Neural cell (in vitro differentiated cells): ENCODE data around the gene EHMT1. TPM values are rescaled to one million over a fixed set of nuclear protein-coding genes. Genes with fewer than 3 reads are reported as not detected.

Experiments used
- H2AFZ ChIP-seq: fragments of 200-600, 300-800 bp; sonication (generic), shearing (Covaris generic); 2 replicates; pipeline ENCODE4 v1.6.0; 2014; ENCODE audit warnings: low read depth, mild to moderate bottlenecking, antibody characterized with exemption, low read length, moderate library complexity
- H3F3A ChIP-seq: fragments of 200-600 bp; shearing (Covaris generic); 2 replicates; pipeline ENCODE4 v1.6.1; 2016; ENCODE audit warnings: mild to moderate bottlenecking, moderate library complexity, mixed read lengths, antibody characterized with exemption, low read length; ENCODE audit not compliant: insufficient read depth, poor library complexity, severe bottlenecking
- H3K27ac ChIP-seq: fragments of 200-600, 300-800 bp; sonication (generic), shearing (Covaris generic); 2 replicates; pipeline ENCODE4 v1.5.1; 2014; ENCODE audit warnings: mild to moderate bottlenecking, low read length, moderate library complexity
- H3K27me3 ChIP-seq: fragments of 300-800, 200-600 bp; sonication (generic), shearing (Covaris generic); 2 replicates; pipeline ENCODE4 v1.6.0; 2014; ENCODE audit warnings: mild to moderate bottlenecking, low read depth, low read length, moderate library complexity; ENCODE audit not compliant: insufficient read depth
- H3K36me3 ChIP-seq: fragments of 300-800, 200-600 bp; sonication (generic), shearing (Covaris generic); 2 replicates; pipeline ENCODE4 v1.5.1; 2014; ENCODE audit warnings: mild to moderate bottlenecking, antibody characterized with exemption, low read length, moderate library complexity; ENCODE audit not compliant: insufficient read depth
- H3K4me2 ChIP-seq: fragments of 300-800, 200-600 bp; sonication (generic), shearing (Covaris generic); 2 replicates; pipeline ENCODE4 v1.6.0; 2014; ENCODE audit warnings: mild to moderate bottlenecking, low read length
- H3K4me3 ChIP-seq: fragments of 300-800, 200-600 bp; sonication (generic), shearing (Covaris generic); 2 replicates; pipeline ENCODE4 v1.5.1; 2014; ENCODE audit warnings: mild to moderate bottlenecking, low read length, moderate library complexity
- H3K79me2 ChIP-seq: fragments of 200-600 bp; shearing (Covaris generic); replicated peaks from 2 replicates; pipeline ENCODE4 v1.6.0; 2014; ENCODE audit warnings: mild to moderate bottlenecking, low read length, moderate library complexity; ENCODE audit not compliant: insufficient read depth
- H3K9ac ChIP-seq: fragments of 300-800, 200-600 bp; sonication (generic), shearing (Covaris generic); 2 replicates; pipeline ENCODE4 v1.6.1; 2016; ENCODE audit warnings: mild to moderate bottlenecking, low read length, mixed read lengths
- H3K9me2 ChIP-seq: fragments of 200-600 bp; shearing (Covaris generic); 2 replicates; pipeline ENCODE4 v1.6.1; 2016; ENCODE audit warnings: mild to moderate bottlenecking, low read length, mixed read lengths; ENCODE audit not compliant: insufficient read depth
- H3K9me3 ChIP-seq: fragments of 200-600, 300-800 bp; sonication (generic), shearing (Covaris generic); 2 replicates; pipeline ENCODE4 v1.6.1; 2016; ENCODE audit warnings: mild to moderate bottlenecking, mixed run types, low read length, moderate library complexity, mixed read lengths
- H4K20me1 ChIP-seq: fragments of 200-600 bp; shearing (Covaris generic); 2 replicates; pipeline ENCODE4 v1.6.1; 2016; ENCODE audit warnings: mild to moderate bottlenecking, mixed run types; ENCODE audit not compliant: insufficient read depth
- EP300 ChIP-seq: fragments of 450-650 bp; conservative IDR thresholded peaks from 2 replicates; pipeline ENCODE4 v1.6.1; 2014; ENCODE audit warnings: antibody characterized with exemption, mild to moderate bottlenecking, moderate library complexity; ENCODE audit not compliant: poor library complexity, severe bottlenecking
- EZH2 ChIP-seq: fragments of 200-600, 300-800 bp; shearing (Covaris generic), sonication (generic); IDR thresholded peaks from 2 replicates; pipeline ENCODE4 v1.6.1; 2014; ENCODE audit warnings: antibody characterized with exemption, low read length, borderline replicate concordance, mild to moderate bottlenecking; ENCODE audit not compliant: insufficient read depth, poor library complexity, severe bottlenecking
- MXI1 ChIP-seq: fragments of 450-650 bp; conservative IDR thresholded peaks from 2 replicates; pipeline ENCODE4 v1.6.1; 2014; ENCODE audit warnings: antibody characterized with exemption, mild to moderate bottlenecking; ENCODE audit not compliant: poor library complexity, severe bottlenecking
- POLR2AphosphoS5 ChIP-seq: IDR thresholded peaks from 2 replicates; pipeline ENCODE4 v1.6.1; 2012
- RAD21 ChIP-seq: fragments of 450-650 bp; conservative IDR thresholded peaks from 2 replicates; pipeline ENCODE4 v1.6.1; 2014; ENCODE audit warnings: antibody characterized with exemption, mild to moderate bottlenecking, moderate library complexity
- SMC3 ChIP-seq: fragments of 450-650 bp; conservative IDR thresholded peaks from 2 replicates; pipeline ENCODE4 v1.6.1; 2014; ENCODE audit warnings: antibody characterized with exemption, mild to moderate bottlenecking, moderate library complexity; ENCODE audit not compliant: poor library complexity
- TAF1 ChIP-seq: IDR thresholded peaks from 2 replicates; pipeline ENCODE4 v1.6.1; 2012; ENCODE audit warnings: low read depth
- polyA plus RNA-seq: library from polyadenylated mRNA; depleted of rRNA; stranded (reverse); fragments of >200 nt; gene quantifications from 2 replicates; pipeline ENCODE4 v1.2.3, GENCODE V29; 2014
- TF ChIP-seq, protein P1 (sequence below): fragments of 450-650 bp; IDR thresholded peaks from 2 replicates; pipeline ENCODE4 v1.5.1; 2014; ENCODE audit warnings: antibody characterized with exemption, mild to moderate bottlenecking, moderate library complexity; ENCODE audit not compliant: poor library complexity, severe bottlenecking
- TF ChIP-seq, protein P2 (sequence below): IDR thresholded peaks from 2 replicates; pipeline ENCODE4 v1.6.1; 2012; ENCODE audit warnings: borderline replicate concordance

The EHMT1 gene
- polyA plus RNA-seq, 1 donor from 2014 or later, result 53.0 TPM

DNA sequence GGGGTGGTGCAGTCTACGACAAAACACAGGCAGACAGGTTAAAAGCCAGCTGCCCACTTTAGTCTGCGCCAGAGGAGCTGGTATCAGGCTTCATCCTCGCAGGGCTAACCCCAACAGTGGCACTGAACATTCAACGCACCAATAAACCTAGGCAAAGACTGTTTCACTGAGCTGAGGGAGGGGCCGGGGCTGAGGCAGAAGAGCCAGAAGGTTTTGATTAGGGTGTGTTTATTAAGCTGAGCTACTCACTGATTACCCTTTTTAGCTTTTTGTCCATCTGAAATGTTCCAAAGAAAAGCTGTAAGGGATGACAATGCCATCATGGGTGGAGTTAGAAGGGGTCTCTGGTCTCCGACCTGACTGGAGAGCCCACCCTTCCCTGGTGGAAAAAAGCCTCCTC lies 29.9 kb upstream of the EHMT1 start:
- H3K4me2 ChIP-seq, result no peak overlapping the region
- H3K9me3 ChIP-seq, result no peaks in the 10 kb centered on the region
- peak overlapping the region; percentile 72 for H3K9ac ChIP-seq
- H3K27me3 ChIP-seq, result no peaks in the 10 kb centered on the region
- H3F3A ChIP-seq, result no peaks in the 10 kb centered on the region
- H3K9me2 ChIP-seq, result no peaks in the 10 kb centered on the region
- peak overlapping the region; percentile 90 for H3K4me3 ChIP-seq
- TF ChIP-seq SMC3 (no peak), RAD21 (no peak), POLR2AphosphoS5 (no peak), TAF1 (no peak), MXI1 (no peak), EP300 (no peak), EZH2 (no peak)
- TF ChIP-seq, protein P1, sequence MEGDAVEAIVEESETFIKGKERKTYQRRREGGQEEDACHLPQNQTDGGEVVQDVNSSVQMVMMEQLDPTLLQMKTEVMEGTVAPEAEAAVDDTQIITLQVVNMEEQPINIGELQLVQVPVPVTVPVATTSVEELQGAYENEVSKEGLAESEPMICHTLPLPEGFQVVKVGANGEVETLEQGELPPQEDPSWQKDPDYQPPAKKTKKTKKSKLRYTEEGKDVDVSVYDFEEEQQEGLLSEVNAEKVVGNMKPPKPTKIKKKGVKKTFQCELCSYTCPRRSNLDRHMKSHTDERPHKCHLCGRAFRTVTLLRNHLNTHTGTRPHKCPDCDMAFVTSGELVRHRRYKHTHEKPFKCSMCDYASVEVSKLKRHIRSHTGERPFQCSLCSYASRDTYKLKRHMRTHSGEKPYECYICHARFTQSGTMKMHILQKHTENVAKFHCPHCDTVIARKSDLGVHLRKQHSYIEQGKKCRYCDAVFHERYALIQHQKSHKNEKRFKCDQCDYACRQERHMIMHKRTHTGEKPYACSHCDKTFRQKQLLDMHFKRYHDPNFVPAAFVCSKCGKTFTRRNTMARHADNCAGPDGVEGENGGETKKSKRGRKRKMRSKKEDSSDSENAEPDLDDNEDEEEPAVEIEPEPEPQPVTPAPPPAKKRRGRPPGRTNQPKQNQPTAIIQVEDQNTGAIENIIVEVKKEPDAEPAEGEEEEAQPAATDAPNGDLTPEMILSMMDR, result no peak
- TF ChIP-seq, protein P2, sequence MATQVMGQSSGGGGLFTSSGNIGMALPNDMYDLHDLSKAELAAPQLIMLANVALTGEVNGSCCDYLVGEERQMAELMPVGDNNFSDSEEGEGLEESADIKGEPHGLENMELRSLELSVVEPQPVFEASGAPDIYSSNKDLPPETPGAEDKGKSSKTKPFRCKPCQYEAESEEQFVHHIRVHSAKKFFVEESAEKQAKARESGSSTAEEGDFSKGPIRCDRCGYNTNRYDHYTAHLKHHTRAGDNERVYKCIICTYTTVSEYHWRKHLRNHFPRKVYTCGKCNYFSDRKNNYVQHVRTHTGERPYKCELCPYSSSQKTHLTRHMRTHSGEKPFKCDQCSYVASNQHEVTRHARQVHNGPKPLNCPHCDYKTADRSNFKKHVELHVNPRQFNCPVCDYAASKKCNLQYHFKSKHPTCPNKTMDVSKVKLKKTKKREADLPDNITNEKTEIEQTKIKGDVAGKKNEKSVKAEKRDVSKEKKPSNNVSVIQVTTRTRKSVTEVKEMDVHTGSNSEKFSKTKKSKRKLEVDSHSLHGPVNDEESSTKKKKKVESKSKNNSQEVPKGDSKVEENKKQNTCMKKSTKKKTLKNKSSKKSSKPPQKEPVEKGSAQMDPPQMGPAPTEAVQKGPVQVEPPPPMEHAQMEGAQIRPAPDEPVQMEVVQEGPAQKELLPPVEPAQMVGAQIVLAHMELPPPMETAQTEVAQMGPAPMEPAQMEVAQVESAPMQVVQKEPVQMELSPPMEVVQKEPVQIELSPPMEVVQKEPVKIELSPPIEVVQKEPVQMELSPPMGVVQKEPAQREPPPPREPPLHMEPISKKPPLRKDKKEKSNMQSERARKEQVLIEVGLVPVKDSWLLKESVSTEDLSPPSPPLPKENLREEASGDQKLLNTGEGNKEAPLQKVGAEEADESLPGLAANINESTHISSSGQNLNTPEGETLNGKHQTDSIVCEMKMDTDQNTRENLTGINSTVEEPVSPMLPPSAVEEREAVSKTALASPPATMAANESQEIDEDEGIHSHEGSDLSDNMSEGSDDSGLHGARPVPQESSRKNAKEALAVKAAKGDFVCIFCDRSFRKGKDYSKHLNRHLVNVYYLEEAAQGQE, result no peak
- no peak overlapping the region for H3K27ac ChIP-seq
- H2AFZ ChIP-seq, result no peak overlapping the region
- no peaks in the 10 kb centered on the region for H3K36me3 ChIP-seq
- H3K79me2 ChIP-seq, result peaks cover 11% of the 10 kb centered on the region
- no peaks in the 10 kb centered on the region for H4K20me1 ChIP-seq

DNA sequence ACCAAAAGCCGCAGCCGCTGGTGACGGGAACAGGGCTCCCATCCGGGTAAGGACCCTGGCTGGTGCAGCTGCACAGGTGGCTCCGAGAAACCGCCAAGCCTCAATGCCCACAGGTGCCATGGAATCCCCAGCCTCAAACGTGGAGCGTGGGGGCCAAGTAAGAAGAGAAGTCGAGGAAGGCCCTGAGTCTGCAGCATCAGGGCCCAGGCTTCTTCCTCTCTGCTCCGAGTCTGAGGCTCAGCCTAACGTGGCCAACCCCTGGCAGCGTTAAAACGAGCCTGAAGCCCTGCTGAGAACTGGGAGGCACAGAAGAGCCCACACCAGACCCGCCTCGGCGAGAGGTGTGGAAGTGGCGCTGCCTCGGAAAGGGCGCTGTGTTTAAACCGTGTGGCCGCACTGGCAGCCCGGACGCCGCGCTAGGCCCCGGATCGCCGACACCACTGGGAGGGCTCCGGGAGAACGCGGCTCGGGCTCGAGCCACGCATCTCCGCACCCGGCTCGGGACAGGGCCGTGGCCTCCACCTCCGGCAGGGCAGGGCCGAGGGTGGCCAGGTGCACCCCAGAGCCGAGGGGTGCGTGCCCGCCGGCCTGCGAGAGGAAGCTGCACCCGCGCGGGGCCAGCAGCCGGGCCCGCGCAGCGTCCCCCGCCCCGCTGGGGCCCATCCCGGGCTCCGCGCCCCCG lies 29.2 kb upstream of the EHMT1 start:
- H3K36me3 ChIP-seq, result no peaks in the 10 kb centered on the region
- TF ChIP-seq EZH2, result no peak
- no peak for TF ChIP-seq MXI1
- no peak for TF ChIP-seq RAD21
- no peak for TF ChIP-seq TAF1
- TF ChIP-seq, protein P2, result no peak
- TF ChIP-seq POLR2AphosphoS5, result no peak
- TF ChIP-seq, protein P1, result no peak
- TF ChIP-seq SMC3, result no peak
- TF ChIP-seq EP300, result no peak
- H3K9me2 ChIP-seq, result no peaks in the 10 kb centered on the region
- H2AFZ ChIP-seq, result no peak overlapping the region
- peak overlapping the region; percentile 90 for H3K4me3 ChIP-seq
- no peaks in the 10 kb centered on the region for H3F3A ChIP-seq
- peak overlapping the region; percentile 60 for H3K4me2 ChIP-seq
- H3K79me2 ChIP-seq, result peaks cover 11% of the 10 kb centered on the region
- no peaks in the 10 kb centered on the region for H3K9me3 ChIP-seq
- no peaks in the 10 kb centered on the region for H4K20me1 ChIP-seq
- peak overlapping the region; percentile 72 for H3K9ac ChIP-seq
- peak overlapping the region; percentile 8 for H3K27ac ChIP-seq
- no peaks in the 10 kb centered on the region for H3K27me3 ChIP-seq
